Raji (cell line): ENCODE results near the gene CTDP1.

Experiments used
- POLR2A ChIP-seq: IDR thresholded peaks from 2 replicates; pipeline ENCODE4 v1.6.1; 2011; ENCODE audit warnings: low read depth, low read length, control low read depth; ENCODE audit not compliant: insufficient read depth

CTDP1 gene

DNA sequence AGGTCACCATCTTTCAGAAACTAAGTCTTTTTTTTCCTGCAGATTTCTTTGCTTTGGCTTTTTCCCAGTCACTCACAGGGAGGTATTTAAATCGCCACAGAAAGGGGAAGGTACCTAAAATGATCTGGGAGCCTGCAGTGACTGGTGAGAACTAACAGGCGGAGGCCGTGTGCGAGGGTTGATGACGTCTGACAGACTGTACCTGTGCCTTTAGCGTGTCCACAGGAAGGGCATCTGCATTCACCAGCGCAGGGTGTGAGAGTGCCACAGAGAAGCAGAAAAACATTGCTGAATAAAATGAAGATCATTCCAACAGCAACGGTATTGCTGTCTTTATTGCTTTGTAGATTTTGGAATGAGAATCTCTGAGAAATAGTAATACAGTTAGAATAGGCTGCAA is 5.7 kb downstream of the CTDP1 start:
- no peak for TF ChIP-seq POLR2A

GRCh38 chr18:79685971-79686370 is 6.4 kb downstream of the CTDP1 start:
- TF ChIP-seq POLR2A: no peak

DNA sequence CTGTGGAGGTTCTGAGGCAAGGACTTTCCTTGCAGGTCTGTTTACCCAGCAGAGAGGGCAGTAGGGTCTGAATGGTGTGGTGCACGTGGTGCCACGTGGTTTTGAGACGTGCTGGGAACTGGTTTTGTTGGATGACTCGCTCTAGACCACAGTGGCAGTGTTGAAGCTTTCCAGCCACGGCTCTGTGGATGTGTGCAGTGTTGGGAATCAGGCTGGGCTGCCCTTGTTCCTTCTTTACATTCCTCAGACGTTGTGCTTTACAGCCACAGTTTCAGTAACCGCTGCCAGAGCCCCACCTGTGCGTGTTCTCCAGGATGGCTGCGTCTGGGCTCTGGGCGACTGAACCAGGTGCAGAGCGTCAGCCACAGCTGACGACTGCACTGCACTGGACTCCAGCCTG is 8.2 kb downstream of the CTDP1 start:
- no peak for TF ChIP-seq POLR2A

DNA sequence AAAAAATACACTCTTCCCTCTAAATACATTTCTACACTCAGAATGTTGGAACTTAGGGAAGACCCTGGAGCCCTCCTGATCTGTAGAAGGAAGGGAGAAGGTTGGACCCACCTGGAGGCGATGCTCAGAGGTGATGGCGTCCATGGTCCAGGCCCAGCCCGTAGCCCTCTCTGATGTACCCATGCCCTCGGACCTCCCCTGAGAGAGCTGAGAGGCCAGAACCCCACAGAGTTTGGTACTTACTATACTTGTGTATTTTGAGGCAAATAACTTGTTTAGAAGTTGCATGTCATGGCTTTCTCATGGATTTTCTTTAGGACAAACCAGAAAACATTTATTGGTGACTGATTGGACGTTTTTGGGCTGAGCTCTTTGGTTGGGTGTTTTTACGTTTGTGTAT is 10.5 kb downstream of the CTDP1 start:
- no peak for TF ChIP-seq POLR2A

DNA sequence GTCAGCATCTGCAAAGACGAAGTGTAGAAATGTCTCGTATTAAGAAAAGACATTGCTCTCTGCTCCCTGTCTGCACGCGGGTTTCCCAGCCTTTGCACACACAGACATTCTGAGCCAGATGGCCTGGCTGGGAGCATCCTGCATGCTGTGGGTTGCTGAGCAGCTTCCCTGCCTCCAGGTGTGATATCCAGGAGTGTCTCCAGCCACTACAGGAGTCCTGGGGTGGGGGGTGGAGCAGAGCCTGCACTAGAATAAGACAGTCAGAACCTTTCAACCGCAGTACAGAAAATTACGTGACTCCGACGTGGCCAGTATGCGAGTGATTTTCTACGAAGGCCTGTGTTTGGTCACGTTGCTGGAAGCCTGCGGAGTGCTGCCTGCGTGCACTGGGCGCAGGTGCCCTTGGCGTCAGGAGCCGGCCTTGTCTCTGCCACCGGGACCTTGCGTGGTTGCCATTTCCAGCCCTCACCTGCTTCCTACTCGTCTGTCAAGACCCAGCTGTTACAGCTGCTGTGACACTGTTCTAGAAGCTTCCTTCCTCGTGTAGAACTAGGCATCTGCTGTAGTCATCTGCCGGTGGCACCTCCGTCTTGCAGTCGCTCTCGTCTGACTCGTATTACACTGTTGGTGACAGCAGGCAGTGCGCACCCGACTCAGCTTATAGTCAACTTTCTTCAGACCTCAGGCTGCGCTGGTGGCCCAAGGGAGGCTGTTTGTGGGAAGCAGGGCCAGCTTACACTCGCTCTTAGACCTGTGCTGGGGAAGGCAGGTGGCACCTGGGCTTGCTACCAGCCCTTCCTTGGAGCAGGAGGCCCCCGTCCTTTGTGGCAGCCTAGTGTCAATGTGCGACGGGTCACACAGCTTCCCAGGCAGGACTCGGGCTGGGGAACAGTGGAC is 11.2 kb downstream of the CTDP1 start:
- TF ChIP-seq POLR2A: no peak

DNA sequence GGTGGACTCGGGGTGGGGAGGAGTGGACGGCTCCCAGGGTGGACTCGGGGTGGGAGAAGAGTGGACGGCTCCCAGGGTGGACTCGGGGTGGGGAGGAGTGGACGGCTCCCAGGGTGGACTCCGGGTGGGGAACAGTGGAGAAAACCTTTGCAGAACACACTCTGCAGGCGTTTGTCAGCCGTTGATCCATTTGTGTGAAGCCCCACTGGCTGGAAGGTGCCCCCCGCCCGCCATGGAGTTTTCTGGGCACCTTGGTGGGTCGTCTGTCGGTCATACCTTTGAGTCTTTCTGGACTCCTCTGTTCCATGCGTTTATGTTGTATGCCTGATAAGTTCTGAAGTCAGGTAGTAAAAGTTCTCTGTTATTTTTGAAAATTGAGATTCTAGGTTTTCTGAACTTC is 12.5 kb downstream of the CTDP1 start:
- no peak for TF ChIP-seq POLR2A

GRCh38 chr18:79692886-79693285 is 13.3 kb downstream of the CTDP1 start:
- TF ChIP-seq POLR2A: no peak

GRCh38 chr18:79693561-79694205 is 14.1 kb downstream of the CTDP1 start:
- no peak for TF ChIP-seq POLR2A

DNA sequence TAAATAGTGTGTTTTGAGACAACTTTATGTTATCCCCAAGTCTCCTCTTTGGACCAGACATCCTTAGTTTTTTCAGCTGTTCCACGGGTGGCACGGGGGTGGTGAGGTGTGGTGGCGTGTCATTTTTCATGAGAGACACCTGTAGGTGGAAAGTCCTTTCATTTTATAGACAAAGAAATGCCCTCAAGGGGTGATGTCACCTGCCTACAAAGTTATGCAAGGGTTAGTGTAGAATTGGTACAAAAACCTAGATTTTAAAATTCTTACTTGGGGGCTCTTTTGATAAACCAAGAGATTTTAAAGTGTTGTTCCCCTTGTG is 15.3 kb downstream of the CTDP1 start:
- TF ChIP-seq POLR2A: no peak

DNA sequence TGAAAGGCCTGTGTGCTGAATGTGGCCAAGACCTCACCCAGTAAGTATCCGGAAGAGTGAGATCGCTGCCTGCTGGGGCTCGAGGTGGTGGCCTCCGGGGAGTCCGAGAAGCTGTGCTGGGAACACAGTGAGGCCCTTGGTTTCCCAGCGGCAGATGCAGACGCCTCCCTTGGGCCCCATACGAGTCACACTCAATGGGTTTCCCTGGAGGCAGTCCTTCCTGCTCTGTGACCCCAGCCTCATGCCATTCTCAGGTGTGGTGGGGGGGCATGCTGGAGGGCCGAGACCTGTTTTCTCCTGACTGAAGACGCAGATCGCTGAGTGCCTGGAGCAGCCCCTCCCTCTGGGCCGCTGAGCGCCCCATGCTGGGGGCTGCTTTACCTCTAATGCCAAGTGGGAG is 15.7 kb downstream of the CTDP1 start:
- TF ChIP-seq POLR2A: no peak

- TF ChIP-seq POLR2A: no peak
These were observed 16.6 kb downstream of the CTDP1 start for GRCh38 chr18:79695856-79696850.

GRCh38 chr18:79697178-79697577 is 17.6 kb downstream of the CTDP1 start:
- no peak for TF ChIP-seq POLR2A

- TF ChIP-seq POLR2A: no peak
These were observed 18.4 kb downstream of the CTDP1 start for GRCh38 chr18:79697976-79698375.

GRCh38 chr18:79698668-79699335 is 19.2 kb downstream of the CTDP1 start:
- no peak for TF ChIP-seq POLR2A

DNA sequence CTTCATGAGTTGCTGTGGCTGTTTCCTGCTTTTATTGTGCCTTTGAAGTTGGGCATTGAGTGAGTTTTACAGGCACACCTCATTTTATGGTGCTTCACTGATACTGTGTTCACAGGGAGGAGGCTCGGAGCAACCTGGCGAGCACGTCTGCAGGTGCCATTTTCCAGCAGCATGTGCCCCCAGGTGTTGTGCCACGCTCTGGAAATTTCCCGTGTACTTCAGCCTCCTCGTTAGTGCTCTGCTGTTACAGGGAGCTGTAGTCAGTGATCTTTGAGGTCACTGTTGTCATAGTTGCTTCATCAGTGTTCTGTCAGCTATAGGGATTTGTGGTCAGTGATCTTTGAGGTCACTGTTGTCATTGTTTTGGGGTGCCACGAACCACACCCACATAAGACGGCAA is 20.1 kb downstream of the CTDP1 start:
- TF ChIP-seq POLR2A: no peak
